Choroid plexus epithelial cell (primary cell): Measurements from ENCODE around the gene DRAM1.

Experiments used
- DNase-seq: peaks from one replicate; pipeline ENCODE4 v3.0.0-alpha.2; 2010; ENCODE audit warnings: low read depth
- H3K4me3 ChIP-seq: 2 replicates; pipeline ENCODE4 v1.5.1; 2011; ENCODE audit warnings: low read depth, mild to moderate bottlenecking, control low read depth, low read length, moderate library complexity
- CTCF ChIP-seq: conservative IDR thresholded peaks from 2 replicates; pipeline ENCODE4 v1.5.1; 2011; ENCODE audit warnings: low read depth, mild to moderate bottlenecking, control low read depth, inconsistent platforms, low read length, moderate library complexity

DRAM1 gene

DNA sequence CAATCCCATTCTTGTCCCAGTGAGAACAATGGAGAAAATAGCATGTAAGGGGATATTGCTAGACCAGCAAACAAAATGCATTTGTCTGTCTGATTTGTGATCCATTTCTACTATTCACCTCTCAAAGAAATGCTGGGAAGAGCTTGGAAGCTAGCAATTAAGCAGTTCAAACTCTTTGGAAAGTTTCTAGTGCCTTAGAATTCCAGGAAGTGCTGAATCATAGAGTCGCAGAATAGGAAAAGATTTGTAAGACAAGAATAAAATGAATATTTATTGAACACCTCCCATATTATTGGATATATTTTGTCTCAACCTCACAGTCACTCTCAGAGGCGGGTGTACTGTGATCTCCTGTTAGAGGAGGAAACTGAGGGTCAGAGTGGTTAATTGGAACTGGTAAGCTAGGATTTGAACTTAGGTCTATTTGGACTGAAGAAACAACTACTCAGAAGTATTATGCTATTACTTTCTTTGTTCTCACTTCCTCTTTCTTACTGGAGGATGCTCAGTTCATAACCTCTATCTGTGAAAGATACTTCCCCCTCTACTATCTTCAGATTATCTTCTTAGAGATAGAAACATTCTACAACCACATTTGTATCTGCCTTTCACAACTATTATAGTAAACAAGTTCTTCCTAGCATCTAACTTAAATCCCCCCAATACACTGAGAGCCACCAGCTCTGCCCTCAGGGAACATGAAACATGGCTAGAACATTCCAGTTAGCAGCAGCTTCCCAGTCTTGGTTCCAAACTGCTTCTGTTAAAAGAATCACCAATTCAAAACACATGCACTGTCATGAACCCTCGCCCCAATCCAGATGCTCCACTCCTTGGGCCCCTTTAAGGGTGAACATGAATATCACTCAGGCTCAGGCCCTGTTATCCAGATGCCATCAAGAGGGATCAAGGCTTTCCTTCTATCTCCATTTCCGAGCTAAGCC, 64.2 kb downstream of the DRAM1 start:
- DNase-seq = no peak
- no peak for TF ChIP-seq CTCF
- H3K4me3 ChIP-seq = no peak overlapping the region

DNA sequence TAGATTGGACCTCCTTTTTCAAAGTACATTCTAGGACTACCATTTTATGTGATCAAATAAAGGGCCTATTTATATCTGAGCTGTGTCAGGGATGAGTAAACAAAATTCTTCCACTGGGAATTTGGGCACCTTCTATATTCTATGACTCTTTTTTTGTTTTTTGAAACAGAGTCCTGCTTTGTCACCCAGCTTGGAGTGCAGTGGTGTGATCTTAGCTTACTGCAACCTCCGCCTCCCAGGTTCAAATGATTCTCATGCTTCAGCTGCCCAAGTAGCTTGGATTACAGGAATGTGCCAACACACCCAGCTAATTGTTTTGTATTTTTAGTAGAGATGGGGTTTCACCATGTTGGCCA, 64.8 kb downstream of the DRAM1 start:
- no peak for DNase-seq
- no peak overlapping the region for H3K4me3 ChIP-seq
- TF ChIP-seq CTCF = no peak

- H3K4me3 ChIP-seq = no peak overlapping the region
- no peak for DNase-seq
- TF ChIP-seq CTCF = no peak
Observed at GRCh38 chr12:101945369-101946232, 68.2 kb downstream of the DRAM1 start.

- DNase-seq = no peak
- no peak for TF ChIP-seq CTCF
- H3K4me3 ChIP-seq = no peak overlapping the region
Observed at GRCh38 chr12:101946233-101946611, 68.8 kb downstream of the DRAM1 start.

- no peak overlapping the region for H3K4me3 ChIP-seq
- no peak for TF ChIP-seq CTCF
- DNase-seq = no peak
Observed at GRCh38 chr12:101947316-101947715, 69.9 kb downstream of the DRAM1 start.

DNA sequence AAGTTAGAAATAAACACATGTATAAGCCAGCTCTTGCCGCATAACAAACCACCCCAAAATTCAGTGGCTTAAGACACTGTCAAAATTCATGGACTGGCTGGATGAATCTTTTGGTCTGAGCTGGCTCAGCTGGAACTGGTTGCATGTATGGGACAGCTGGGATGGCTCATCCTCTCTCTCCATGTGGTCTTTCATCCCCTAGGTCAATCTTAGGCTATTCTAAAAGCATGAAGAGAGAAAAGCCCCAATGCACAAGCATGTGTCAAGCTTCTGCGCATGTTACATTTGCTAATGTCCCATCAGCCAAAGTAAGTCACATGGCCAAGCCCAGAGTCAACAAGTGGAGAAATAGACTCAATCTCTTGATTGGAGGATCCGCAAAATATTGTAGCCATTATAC, 71.0 kb downstream of the DRAM1 start:
- no peak for DNase-seq
- TF ChIP-seq CTCF = no peak
- H3K4me3 ChIP-seq = no peak overlapping the region
